NCI-H187 treated with DMSO at 0.1 percent for 48 hours (cell line): ENCODE results near the gene TIMM17B.

Source experiments
- DNase-seq: peaks from one replicate; lab custom pipeline; 2025; lab: John Stamatoyannopoulos, UW

TIMM17B gene

GRCh38 chrX:48897625-48898306 lies at the start of gene TIMM17B, which contains the start of gene PQBP1:
Gene TIMM17B (minus strand): TSS chrX:48897768. CDS start chrX:48897749, 19 bp downstream.
Gene PQBP1 (plus strand): TSS chrX:48897930. CDS start chrX:48898510, 580 bp downstream.
- DNase-seq, result peak; percentile 56

GRCh38 chrX:48945517-48946348 lies 48.2 kb upstream of the TIMM17B start:
- no peak for DNase-seq

GRCh38 chrX:48942895-48943294 lies 45.3 kb upstream of the TIMM17B start:
- no peak for DNase-seq

GRCh38 chrX:48940404-48940955 lies 42.9 kb upstream of the TIMM17B start:
- no peak for DNase-seq

- no peak for DNase-seq
These were observed 42.1 kb upstream of the TIMM17B start for GRCh38 chrX:48939524-48940228.

- DNase-seq, result no peak
These were observed 41.3 kb upstream of the TIMM17B start for GRCh38 chrX:48938721-48939425.

- DNase-seq, result no peak
These were observed 39.7 kb upstream of the TIMM17B start for GRCh38 chrX:48937054-48937907.

- DNase-seq, result no peak
These were observed 39.0 kb upstream of the TIMM17B start for GRCh38 chrX:48936429-48937053.

GRCh38 chrX:48935301-48935670 lies 37.7 kb upstream of the TIMM17B start:
- DNase-seq, result no peak

GRCh38 chrX:48934581-48935300 lies 37.2 kb upstream of the TIMM17B start:
- no peak for DNase-seq

- DNase-seq, result no peak
These were observed 36.2 kb upstream of the TIMM17B start for GRCh38 chrX:48933757-48934156.

- DNase-seq, result no peak
These were observed 30.3 kb upstream of the TIMM17B start for GRCh38 chrX:48927736-48928382.

GRCh38 chrX:48927123-48927522 lies 29.6 kb upstream of the TIMM17B start:
- no peak for DNase-seq

GRCh38 chrX:48924270-48924669 lies 26.7 kb upstream of the TIMM17B start:
- no peak for DNase-seq

- DNase-seq, result no peak
These were observed 26.2 kb upstream of the TIMM17B start for GRCh38 chrX:48923771-48924170.

- no peak for DNase-seq
These were observed 23.1 kb upstream of the TIMM17B start for GRCh38 chrX:48920718-48921104.

GRCh38 chrX:48919947-48920717 lies 22.6 kb upstream of the TIMM17B start:
- no peak for DNase-seq

- DNase-seq, result no peak
These were observed 21.8 kb upstream of the TIMM17B start for GRCh38 chrX:48919360-48919841.
